K562 (cell line): Measurements from ENCODE around the gene RAB25. TPM values are rescaled to one million over a fixed set of nuclear protein-coding genes. Genes with fewer than 3 reads are reported as not detected.

Experiments
- CSDE1 ChIP-seq, 2 experiments: fragments of 450-650 bp; IDR thresholded peaks; 2 replicates each; pipeline ENCODE4 v1.6.1; 2016; ENCODE audit warnings: mild to moderate bottlenecking in 1 of 2
- HDAC2 ChIP-seq: fragments of 450-650 bp; IDR thresholded peaks from 2 replicates; pipeline ENCODE4 v1.6.1; 2016; ENCODE audit warnings: mild to moderate bottlenecking
- HMBOX1 ChIP-seq: sonication (generic); IDR thresholded peaks from 2 replicates; pipeline ENCODE4 v1.6.1; 2016
- TRIM25 ChIP-seq: fragments of 450-650 bp; IDR thresholded peaks from 2 replicates; pipeline ENCODE4 v1.7.0; 2016; ENCODE audit warnings: borderline replicate concordance
- USF2 ChIP-seq: sonication (generic); formaldehyde crosslinking; IDR thresholded peaks from 2 replicates; pipeline ENCODE4 v1.5.0; 2020; ENCODE audit warnings: missing genetic modification reagents
- ZNF3 ChIP-seq: fragments of 250-450 bp; sonication (Bioruptor Pico); IDR thresholded peaks from 2 replicates; pipeline ENCODE4 v1.5.0; 2021; ENCODE audit warnings: mild to moderate bottlenecking, moderate library complexity
- ZNF518B ChIP-seq: fragments of 250-450 bp; sonication (Bioruptor Pico); IDR thresholded peaks from 2 replicates; pipeline ENCODE4 v1.5.0; 2021; ENCODE audit warnings: mild to moderate bottlenecking, moderate library complexity
- ZNF780A ChIP-seq: fragments of 250-450 bp; sonication (Bioruptor Pico); IDR thresholded peaks from 2 replicates; pipeline ENCODE4 v1.5.0; 2021; ENCODE audit warnings: mild to moderate bottlenecking
- polyA plus RNA-seq, 8 experiments: library from polyadenylated mRNA; depleted of rRNA in 4 of 8; stranded (reverse) in 5 of 8; unstranded in 3 of 8; fragments of >200 nt; fragmentation: Nextera tagmentation in 2 of 8; fragmentation: Illumina TruSeq in 1 of 8; extraction: Ambion mirVana in 2 of 8; extraction: Trizol in 1 of 8; gene quantifications; 2 replicates each; pipeline versions ENCODE4 v1.2.1 to v1.2.3, GENCODE V29; 2011 to 2014; ENCODE audit warnings: inconsistent platforms in 1 of 8, missing spikeins in 1 of 8
- total RNA-seq, 7 experiments: library from RNA; depleted of rRNA in 6 of 7; stranded (reverse); fragments of >200 nt in 6 of 7; fragmentation: Illumina TruSeq in 2 of 7; extraction: Trizol in 2 of 7; gene quantifications; 2 replicates each; pipeline versions ENCODE4 v1.2.1 to v1.2.3, GENCODE V29; 2011 to 2021; ENCODE audit warnings: low replicate concordance in 1 of 7
- TF ChIP-seq, protein P1 (sequence below): fragments of 250-450 bp; sonication (Bioruptor Pico); IDR thresholded peaks from 2 replicates; pipeline ENCODE4 v1.4.0; 2020; ENCODE audit warnings: borderline replicate concordance
- TF ChIP-seq, protein P2 (sequence below): fragments of 450-650 bp; IDR thresholded peaks from 2 replicates; pipeline ENCODE4 v1.6.1; 2016; ENCODE audit warnings: mild to moderate bottlenecking
- TF ChIP-seq, protein P3 (sequence below), 2 experiments: IDR thresholded peaks; 2 replicates each; pipeline ENCODE4 v1.6.1; 2012; ENCODE audit warnings: improper control_type of control experiment in 2 of 2, low read depth in 2 of 2, low read length in 2 of 2, borderline replicate concordance in 1 of 2

RAB25 gene
- total and polyA plus RNA-seq, 9 of the 15 experiments (the other 6 are each of a cell fraction or from before 2014, with no cell fraction given), result 0.10 to 0.27 (median 0.13) TPM; not detected in 6

GRCh38 chr1:156055281-156056048 lies 5.5 kb upstream of the RAB25 start (continued):
- TF ChIP-seq, protein P1, sequence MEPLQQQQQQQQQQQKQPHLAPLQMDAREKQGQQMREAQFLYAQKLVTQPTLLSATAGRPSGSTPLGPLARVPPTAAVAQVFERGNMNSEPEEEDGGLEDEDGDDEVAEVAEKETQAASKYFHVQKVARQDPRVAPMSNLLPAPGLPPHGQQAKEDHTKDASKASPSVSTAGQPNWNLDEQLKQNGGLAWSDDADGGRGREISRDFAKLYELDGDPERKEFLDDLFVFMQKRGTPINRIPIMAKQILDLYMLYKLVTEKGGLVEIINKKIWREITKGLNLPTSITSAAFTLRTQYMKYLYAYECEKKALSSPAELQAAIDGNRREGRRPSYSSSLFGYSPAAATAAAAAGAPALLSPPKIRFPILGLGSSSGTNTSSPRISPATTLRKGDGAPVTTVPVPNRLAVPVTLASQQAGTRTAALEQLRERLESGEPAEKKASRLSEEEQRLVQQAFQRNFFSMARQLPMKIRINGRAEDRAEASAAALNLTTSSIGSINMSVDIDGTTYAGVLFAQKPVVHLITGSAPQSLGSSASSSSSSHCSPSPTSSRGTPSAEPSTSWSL (CRISPR knock-in tag), result no peak
- TF ChIP-seq ZNF518B (no peak), ZNF3 (CRISPR knock-in tag) (no peak), HMBOX1 (peak; percentile 34), TRIM25 (no peak), ZNF780A (CRISPR knock-in tag) (no peak), USF2 (CRISPR knock-in tag) (no peak), HDAC2 (no peak), CSDE1 (IDR thresholded peaks at IDR 0.05) (no peak)
- TF ChIP-seq, protein P2, sequence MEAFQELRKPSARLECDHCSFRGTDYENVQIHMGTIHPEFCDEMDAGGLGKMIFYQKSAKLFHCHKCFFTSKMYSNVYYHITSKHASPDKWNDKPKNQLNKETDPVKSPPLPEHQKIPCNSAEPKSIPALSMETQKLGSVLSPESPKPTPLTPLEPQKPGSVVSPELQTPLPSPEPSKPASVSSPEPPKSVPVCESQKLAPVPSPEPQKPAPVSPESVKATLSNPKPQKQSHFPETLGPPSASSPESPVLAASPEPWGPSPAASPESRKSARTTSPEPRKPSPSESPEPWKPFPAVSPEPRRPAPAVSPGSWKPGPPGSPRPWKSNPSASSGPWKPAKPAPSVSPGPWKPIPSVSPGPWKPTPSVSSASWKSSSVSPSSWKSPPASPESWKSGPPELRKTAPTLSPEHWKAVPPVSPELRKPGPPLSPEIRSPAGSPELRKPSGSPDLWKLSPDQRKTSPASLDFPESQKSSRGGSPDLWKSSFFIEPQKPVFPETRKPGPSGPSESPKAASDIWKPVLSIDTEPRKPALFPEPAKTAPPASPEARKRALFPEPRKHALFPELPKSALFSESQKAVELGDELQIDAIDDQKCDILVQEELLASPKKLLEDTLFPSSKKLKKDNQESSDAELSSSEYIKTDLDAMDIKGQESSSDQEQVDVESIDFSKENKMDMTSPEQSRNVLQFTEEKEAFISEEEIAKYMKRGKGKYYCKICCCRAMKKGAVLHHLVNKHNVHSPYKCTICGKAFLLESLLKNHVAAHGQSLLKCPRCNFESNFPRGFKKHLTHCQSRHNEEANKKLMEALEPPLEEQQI, result no peak
- TF ChIP-seq, protein P3, sequence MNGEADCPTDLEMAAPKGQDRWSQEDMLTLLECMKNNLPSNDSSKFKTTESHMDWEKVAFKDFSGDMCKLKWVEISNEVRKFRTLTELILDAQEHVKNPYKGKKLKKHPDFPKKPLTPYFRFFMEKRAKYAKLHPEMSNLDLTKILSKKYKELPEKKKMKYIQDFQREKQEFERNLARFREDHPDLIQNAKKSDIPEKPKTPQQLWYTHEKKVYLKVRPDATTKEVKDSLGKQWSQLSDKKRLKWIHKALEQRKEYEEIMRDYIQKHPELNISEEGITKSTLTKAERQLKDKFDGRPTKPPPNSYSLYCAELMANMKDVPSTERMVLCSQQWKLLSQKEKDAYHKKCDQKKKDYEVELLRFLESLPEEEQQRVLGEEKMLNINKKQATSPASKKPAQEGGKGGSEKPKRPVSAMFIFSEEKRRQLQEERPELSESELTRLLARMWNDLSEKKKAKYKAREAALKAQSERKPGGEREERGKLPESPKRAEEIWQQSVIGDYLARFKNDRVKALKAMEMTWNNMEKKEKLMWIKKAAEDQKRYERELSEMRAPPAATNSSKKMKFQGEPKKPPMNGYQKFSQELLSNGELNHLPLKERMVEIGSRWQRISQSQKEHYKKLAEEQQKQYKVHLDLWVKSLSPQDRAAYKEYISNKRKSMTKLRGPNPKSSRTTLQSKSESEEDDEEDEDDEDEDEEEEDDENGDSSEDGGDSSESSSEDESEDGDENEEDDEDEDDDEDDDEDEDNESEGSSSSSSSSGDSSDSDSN (IDR thresholded peaks at IDR 0.05; ENCODE audit: borderline replicate concordance in 1 of 2, low read depth in 2 of 2, low read length in 2 of 2), result no peak
